Heart left ventricle (tissue), 16 donors: ENCODE data around the gene CABP2. TPM values are rescaled to one million over a fixed set of nuclear protein-coding genes. Genes with fewer than 3 reads are reported as not detected.

ENCODE experiments used
- ATAC-seq, 4 donors: fragments of 200-7000 bp; cut with Tn5 transposase; one replicate each; pipeline ENCODE4 v1.9.1; 2020 to 2022; ENCODE audit warnings: moderate library complexity in 4 of 4, mild to moderate bottlenecking in 3 of 4, moderate number of reproducible peaks in 1 of 4
- DNase-seq, 5 donors: peaks; one replicate each; pipeline ENCODE4 v3.0.0-alpha.2; 2020
- H3K27ac ChIP-seq, 12 donors: fragments of 200-600 bp; sonication (generic) in 4 of 12; one replicate each; pipeline versions ENCODE4 v1.5.0 to v1.8.0; 2016 to 2022; ENCODE audit warnings: mild to moderate bottlenecking in 2 of 12
- H3K27me3 ChIP-seq, 9 donors: fragments of 200-600 bp; sonication (generic) in 2 of 9; one replicate each; pipeline versions ENCODE4 v1.5.1 to v1.8.0; 2016 to 2022; ENCODE audit warnings: mild to moderate bottlenecking in 3 of 9
- H3K36me3 ChIP-seq, 9 donors: fragments of 200-600 bp; sonication (generic) in 2 of 9; one replicate each; pipeline versions ENCODE4 v1.5.0 to v1.8.0; 2018 to 2022; ENCODE audit warnings: mild to moderate bottlenecking in 2 of 9
- H3K4me1 ChIP-seq, 12 donors: fragments of 200-600 bp; sonication (generic) in 4 of 12; one replicate each; pipeline versions ENCODE4 v1.5.0 to v1.8.0; 2016 to 2022; ENCODE audit warnings: mild to moderate bottlenecking in 3 of 12
- H3K4me3 ChIP-seq, 12 donors: fragments of 200-600 bp; sonication (generic) in 4 of 12; one replicate each; pipeline versions ENCODE4 v1.5.0 to v1.8.0; 2017 to 2022; ENCODE audit warnings: mild to moderate bottlenecking in 9 of 12, moderate library complexity in 4 of 12
- H3K9me3 ChIP-seq, 12 donors: fragments of 200-600 bp; sonication (generic) in 4 of 12; one replicate each; pipeline versions ENCODE4 v1.5.0 to v1.8.0; 2016 to 2022; ENCODE audit warnings: mild to moderate bottlenecking in 1 of 12
- CTCF ChIP-seq, 12 donors: fragments of 200-600 bp; sonication (generic) in 4 of 12; IDR thresholded peaks; one replicate each; pipeline versions ENCODE4 v1.5.0 to v1.8.0; 2018 to 2022; ENCODE audit warnings: antibody characterized with exemption in 12 of 12, mild to moderate bottlenecking in 5 of 12
- POLR2A ChIP-seq, 2 donors: fragments of 450-650 bp; IDR thresholded peaks; one replicate each; pipeline ENCODE4 v1.6.1; 2017; ENCODE audit warnings: antibody characterized with exemption in 2 of 2, mild to moderate bottlenecking in 2 of 2, moderate library complexity in 2 of 2
- WGBS, 4 donors: extraction: QIAGEN DNeasy Blood & Tissue Kit in 2 of 4; methylation state at CpG; one replicate each; pipeline versions ENCODE4 v1.1.5 to v1.1.7; 2013 to 2018; 5-methylcytosine and 5-hydroxymethylcytosine counted together
- intact Hi-C, 10 donors: fragments of 100-400 bp; cut with DNase I; formaldehyde crosslinking; loops; one replicate each; pipeline versions ENCODE4 v1.11.1 to v1.14.2; 2022
- polyA plus RNA-seq, 2 donors: library from polyadenylated mRNA; stranded (reverse); fragments of 200-250 nt; gene quantifications; one replicate each; pipeline ENCODE4 v1.2.3, GENCODE V29; 2013
- total RNA-seq, 9 donors: library from RNA; depleted of rRNA in 2 of 9; stranded (reverse); fragments of >200 nt in 2 of 9; fragmentation: NEBNext Ultra II Directional in 3 of 9; extraction: Animal tissue kit (Norgen Biotek cat#: 25700) in 3 of 9; gene quantifications; one replicate each; pipeline versions ENCODE4 v1.1.0 to v1.2.4, GENCODE V29; 2016 to 2023
- donor health status: ischemic (EF 13 %, LVEDD 7.1; RV severe dilation, severe dysfunction).
- donor health status: healthy with polysubstance abuse.
- donor health status: DM: no; HTN: yes; CAD: no.
- donor health status: DM: no; HTN: no; CAD: no.
- donor health status: ischemic (EF 25% LVEDD 6.9; RV normal size, moderate dysfunction).
- donor health status: ischemic (EF 25% LVEDD 5.7; RV mildly dilated, moderate dysfunction).
- donor health status: healthy.
- donor health status: DM: yes; HTN: yes; CAD: no.
- donor health status: ischemic (EF 35%, LVEDD 5.7; RV mildly dilated, moderate dysfunction).
- donor health status: nonischemic (EF 11% LVEDD 7.7; RV severe dilation, severe dysfunction).
- donor health status: DM: yes; HTN: yes; CAD: no.
- donor health status: PGD.
- donor health status: ischemic (EF 29% LVEDD 5.4; RV normal size, mild dysfunction).
- donor health status: nonischemic (EF 23%, LVEDD 6.1; RV moderate dilation, normal function).

CABP2 gene
- total and polyA plus RNA-seq, 11 donors = not detected

- no peaks in the 10 kb centered on the region for H3K9me3 ChIP-seq
- intact Hi-C loops = no loop called here
- no peaks in the 10 kb centered on the region for H3K27me3 ChIP-seq
- H3K4me3 ChIP-seq = no peak overlapping the region
- peaks cover 0 to 9% (median 2%) of the 10 kb centered on the region in 12 donors for H3K4me1 ChIP-seq
- 96% methylated on average over 15 to 21 of the region's 21 CpGs for WGBS, 4 donors
- TF ChIP-seq POLR2A (IDR thresholded peaks at IDR 0.05) (no peak), CTCF (IDR thresholded peaks at IDR 0.05) (no peak)
- peak overlapping the region in 6 of 12 donors; percentile 23 to 64 (median 54) for H3K27ac ChIP-seq
- DNase-seq (no peak), ATAC-seq (no peak)
- peaks cover 0 to 90% (median 53%) of the 10 kb centered on the region in 9 donors for H3K36me3 ChIP-seq
These were observed 25.5 kb downstream of the CABP2 start for GRCh38 chr11:67497656-67498291.

- H3K27me3 ChIP-seq = no peaks in the 10 kb centered on the region
- peaks cover 0 to 7% (median 2%) of the 10 kb centered on the region in 12 donors for H3K4me1 ChIP-seq
- no peaks in the 10 kb centered on the region for H3K9me3 ChIP-seq
- ATAC-seq = no peak
- no peak overlapping the region for H3K27ac ChIP-seq
- no peak overlapping the region for H3K4me3 ChIP-seq
- intact Hi-C loops = no loop called here
- DNase-seq = no peak
- 88 to 94% (median 94%) methylated on average over 11 to 12 of the region's 12 CpGs for WGBS, 4 donors
- TF ChIP-seq POLR2A (IDR thresholded peaks at IDR 0.05) (no peak), CTCF (IDR thresholded peaks at IDR 0.05) (no peak)
- H3K36me3 ChIP-seq = peaks cover 0 to 92% (median 59%) of the 10 kb centered on the region in 9 donors
These were observed 27.1 kb downstream of the CABP2 start for GRCh38 chr11:67496113-67496512.

GRCh38 chr11:67495234-67496005, 27.8 kb downstream of the CABP2 start:
- Histone ChIP-seq H3K27ac (no peak overlapping the region), H3K4me3 (no peak overlapping the region), H3K36me3 (peaks cover 0 to 93% (median 66%) of the 10 kb centered on the region in 9 donors), H3K9me3 (no peaks in the 10 kb centered on the region), H3K4me1 (peaks cover 0 to 6% (median 0%) of the 10 kb centered on the region in 12 donors), H3K27me3 (no peaks in the 10 kb centered on the region)
- WGBS, 4 donors = 94 to 95% (median 95%) methylated on average over 14 to 16 of the region's 16 CpGs
- no peak for TF ChIP-seq POLR2A (IDR thresholded peaks at IDR 0.05)
- no peak for TF ChIP-seq CTCF (IDR thresholded peaks at IDR 0.05)
- no peak for DNase-seq
- intact Hi-C loops = no loop called here
- no peak for ATAC-seq
